ENCODE data around the gene IGF2BP1. TPM values are rescaled to one million over a fixed set of nuclear protein-coding genes. Genes with fewer than 3 reads are reported as not detected.

Gene IGF2BP1
- polyA plus RNA-seq (ENCODE audit: insufficient read depth in 1 of 5, insufficient read length in 5 of 5, low replicate concordance in 1 of 5), result 10 to 100 TPM; 21.1 to 28.9 (median 26.1) TPM
- long read RNA-seq, donor 1, full-length matches to known transcripts, result 1 of 1 reads
- long read RNA-seq, donor 1, partial matches to known transcripts, result 0 of 1 reads
- long read RNA-seq, donor 1, other reads (novel, unspliced or antisense), result 0 of 1 reads
- long read RNA-seq, donor 2, full-length matches to known transcripts, result 2 of 2 reads
- long read RNA-seq, donor 2, partial matches to known transcripts, result 0 of 2 reads
- long read RNA-seq, donor 2, other reads (novel, unspliced or antisense), result 0 of 2 reads
- long read RNA-seq, donor 3, full-length matches to known transcripts, result 3 of 3 reads
- long read RNA-seq, donor 3, partial matches to known transcripts, result 0 of 3 reads
- long read RNA-seq, donor 3, other reads (novel, unspliced or antisense), result 0 of 3 reads
- long read RNA-seq, donor 4, full-length matches to known transcripts, result 1 of 1 reads
- long read RNA-seq, donor 4, partial matches to known transcripts, result 0 of 1 reads
- long read RNA-seq, donor 4, other reads (novel, unspliced or antisense), result 0 of 1 reads
- long read RNA-seq, donor 5, full-length matches to known transcripts, result 4 of 10 reads
- long read RNA-seq, donor 5, partial matches to known transcripts, result 6 of 10 reads
- long read RNA-seq, donor 5, other reads (novel, unspliced or antisense), result 0 of 10 reads
- long read RNA-seq, donor 6, full-length matches to known transcripts, result 2 of 2 reads
- long read RNA-seq, donor 6, partial matches to known transcripts, result 0 of 2 reads
- long read RNA-seq, donor 6, other reads (novel, unspliced or antisense), result 0 of 2 reads
- long read RNA-seq, donor 7, full-length matches to known transcripts, result 2 of 2 reads
- long read RNA-seq, donor 7, partial matches to known transcripts, result 0 of 2 reads
- long read RNA-seq, donor 7, other reads (novel, unspliced or antisense), result 0 of 2 reads
- long read RNA-seq, donor 8, full-length matches to known transcripts, result 1 of 1 reads
- long read RNA-seq, donor 8, partial matches to known transcripts, result 0 of 1 reads
- long read RNA-seq, donor 8, other reads (novel, unspliced or antisense), result 0 of 1 reads

DNA sequence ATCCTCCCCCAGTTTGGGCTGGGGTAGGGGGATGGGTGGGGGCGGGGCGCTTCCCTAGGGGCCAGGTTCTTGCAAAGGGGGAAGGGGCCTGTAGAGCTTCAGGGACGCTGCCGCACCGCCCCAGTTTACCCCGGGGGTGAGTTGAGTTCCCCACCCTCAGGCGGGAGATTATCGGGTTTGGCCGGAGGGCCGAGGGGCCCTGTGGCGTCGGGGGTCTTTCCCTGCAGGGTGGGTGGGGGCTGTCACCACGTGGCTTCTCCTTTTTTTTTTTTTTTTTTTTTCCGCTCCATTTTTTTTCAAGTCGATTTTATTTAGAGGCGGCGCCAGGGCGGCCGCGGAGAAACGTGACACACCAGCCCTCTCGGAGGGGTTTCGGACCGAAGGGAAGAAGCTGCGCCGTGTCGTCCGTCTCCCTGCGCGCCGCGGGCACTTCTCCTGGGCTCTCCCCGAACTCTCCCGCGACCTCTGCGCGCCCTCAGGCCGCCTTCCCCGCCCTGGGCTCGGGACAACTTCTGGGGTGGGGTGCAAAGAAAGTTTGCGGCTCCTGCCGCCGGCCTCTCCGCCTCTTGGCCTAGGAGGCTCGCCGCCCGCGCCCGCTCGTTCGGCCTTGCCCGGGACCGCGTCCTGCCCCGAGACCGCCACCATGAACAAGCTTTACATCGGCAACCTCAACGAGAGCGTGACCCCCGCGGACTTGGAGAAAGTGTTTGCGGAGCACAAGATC, at the start of gene IGF2BP1:
Gene IGF2BP1 (plus strand): TSS at position 283 of the 724 bp plus-strand sequence. CDS start 361 bp downstream, at position 644.
- peak; percentile 76 to 79 for DNase-seq

DNA sequence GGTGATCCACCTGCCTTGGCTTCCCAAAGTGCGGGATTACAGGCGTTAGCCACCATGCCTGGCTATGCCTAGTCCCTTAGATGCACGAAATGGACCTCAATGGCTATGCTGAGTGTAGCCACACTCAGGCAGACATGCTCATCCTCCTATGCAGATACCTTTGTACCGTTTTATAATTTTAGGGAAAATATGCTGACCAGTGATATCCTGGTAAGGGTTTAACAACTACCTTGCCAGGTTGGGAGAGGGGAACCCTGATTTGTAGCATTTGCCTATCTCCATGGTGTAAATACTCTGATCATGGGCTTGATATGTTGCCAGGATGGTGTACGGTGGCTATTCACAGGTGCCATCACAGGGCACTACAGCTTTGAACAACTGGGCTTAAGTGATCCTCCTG, 45.6 kb upstream of the IGF2BP1 start:
- no peak for DNase-seq

GRCh38 chr17:48952904-48953303, 44.3 kb upstream of the IGF2BP1 start:
- no peak for DNase-seq

DNA sequence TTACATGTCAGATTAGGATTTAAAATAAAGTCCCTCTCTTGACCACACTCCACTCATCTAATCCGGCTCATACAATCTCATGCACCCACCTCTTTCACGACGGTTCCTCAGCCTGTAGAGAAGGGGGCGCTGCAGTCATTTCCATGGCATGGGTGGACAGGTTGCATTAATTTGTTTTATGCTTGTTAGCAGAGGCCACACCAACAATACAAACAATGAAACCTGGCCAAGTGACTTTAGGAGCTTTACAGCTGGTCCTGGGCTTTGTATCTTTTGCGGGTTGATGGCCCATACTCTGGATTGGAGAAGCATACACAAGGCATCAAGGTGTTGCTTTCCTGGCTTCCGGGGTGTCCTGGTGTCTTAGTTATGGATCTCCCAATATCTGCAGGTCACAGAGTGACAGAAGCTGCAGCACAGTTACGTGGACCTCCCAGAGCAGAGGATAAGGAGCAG, 42.9 kb upstream of the IGF2BP1 start:
- no peak for DNase-seq

- DNase-seq, result no peak
These were observed 36.2 kb upstream of the IGF2BP1 start for GRCh38 chr17:48960834-48961515.

- DNase-seq, result no peak
These were observed 35.5 kb upstream of the IGF2BP1 start for GRCh38 chr17:48961516-48962233.

DNA sequence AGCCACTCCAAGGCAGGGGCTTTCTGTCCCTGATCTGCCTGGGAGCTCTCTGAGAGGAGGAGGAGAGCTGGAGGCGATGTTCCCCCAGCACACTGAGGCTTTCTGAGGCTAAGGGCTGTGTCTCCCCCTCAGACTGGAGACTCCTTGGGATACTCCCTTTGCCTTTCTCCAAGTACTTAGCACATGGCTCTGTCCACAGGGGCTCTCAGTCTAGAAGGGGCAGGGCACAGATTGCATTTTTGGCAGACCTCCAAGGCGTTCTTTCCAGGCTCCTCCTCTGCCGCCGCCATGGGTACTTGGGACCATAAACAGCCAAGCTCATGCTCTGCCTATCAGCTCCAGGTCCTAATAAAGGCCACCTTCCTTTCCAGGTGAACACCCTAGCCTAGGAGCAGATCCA, 27.0 kb upstream of the IGF2BP1 start:
- peak in 1 of 2 donors; percentile 18 for DNase-seq

GRCh38 chr17:48970865-48971687, 26.1 kb upstream of the IGF2BP1 start:
- no peak for DNase-seq

GRCh38 chr17:48972749-48973097, 24.5 kb upstream of the IGF2BP1 start:
- no peak for DNase-seq

DNA sequence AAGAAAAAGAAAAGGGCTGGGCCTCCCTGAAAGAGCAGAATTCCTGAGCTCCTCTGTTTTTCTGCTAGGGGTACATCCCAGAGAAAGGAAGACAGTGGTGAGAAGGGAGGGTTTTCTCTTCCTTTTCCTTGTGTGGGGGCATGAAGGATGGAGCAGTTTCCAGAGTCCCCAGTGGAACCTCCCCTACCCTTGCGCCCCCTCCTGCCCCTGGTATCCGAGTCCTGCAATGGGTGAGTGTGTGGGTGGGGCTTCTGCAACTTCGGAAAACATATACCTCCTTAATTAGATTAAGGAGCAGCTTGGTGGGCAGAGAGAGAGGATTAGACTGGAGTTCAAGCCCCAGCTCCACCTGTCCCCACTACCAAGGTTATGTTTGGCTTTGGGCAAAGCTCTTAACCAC, 23.4 kb upstream of the IGF2BP1 start:
- no peak for DNase-seq

DNA sequence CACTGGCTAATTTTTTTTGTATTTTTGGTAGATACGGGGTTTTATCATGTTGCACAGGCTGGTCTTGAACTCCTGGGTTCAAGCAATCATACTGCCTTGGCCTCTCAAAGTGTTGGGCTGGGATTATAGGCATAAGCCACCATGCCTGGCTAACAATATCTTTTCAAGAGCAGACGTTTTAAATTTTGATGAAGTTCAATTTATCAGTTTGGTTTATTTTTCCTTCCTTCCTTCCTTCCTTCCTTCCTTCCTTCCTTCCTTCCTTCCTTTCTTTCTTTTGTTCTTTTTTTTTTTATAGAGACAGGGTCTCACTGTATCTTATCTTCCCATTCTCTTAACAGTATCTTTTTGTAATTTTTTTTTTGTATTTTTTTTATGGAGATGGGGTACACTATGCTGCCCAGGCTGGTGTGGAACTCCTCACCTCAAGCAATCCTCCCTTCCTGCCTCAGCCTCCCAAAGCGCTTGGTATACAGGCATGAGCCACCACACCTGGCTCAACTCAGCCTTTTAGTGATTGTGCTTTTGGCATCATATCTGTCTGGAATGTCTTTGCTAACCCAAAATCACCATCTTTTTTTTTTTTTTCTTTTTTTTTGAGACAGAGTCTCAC, 15.2 kb upstream of the IGF2BP1 start:
- no peak for DNase-seq

DNA sequence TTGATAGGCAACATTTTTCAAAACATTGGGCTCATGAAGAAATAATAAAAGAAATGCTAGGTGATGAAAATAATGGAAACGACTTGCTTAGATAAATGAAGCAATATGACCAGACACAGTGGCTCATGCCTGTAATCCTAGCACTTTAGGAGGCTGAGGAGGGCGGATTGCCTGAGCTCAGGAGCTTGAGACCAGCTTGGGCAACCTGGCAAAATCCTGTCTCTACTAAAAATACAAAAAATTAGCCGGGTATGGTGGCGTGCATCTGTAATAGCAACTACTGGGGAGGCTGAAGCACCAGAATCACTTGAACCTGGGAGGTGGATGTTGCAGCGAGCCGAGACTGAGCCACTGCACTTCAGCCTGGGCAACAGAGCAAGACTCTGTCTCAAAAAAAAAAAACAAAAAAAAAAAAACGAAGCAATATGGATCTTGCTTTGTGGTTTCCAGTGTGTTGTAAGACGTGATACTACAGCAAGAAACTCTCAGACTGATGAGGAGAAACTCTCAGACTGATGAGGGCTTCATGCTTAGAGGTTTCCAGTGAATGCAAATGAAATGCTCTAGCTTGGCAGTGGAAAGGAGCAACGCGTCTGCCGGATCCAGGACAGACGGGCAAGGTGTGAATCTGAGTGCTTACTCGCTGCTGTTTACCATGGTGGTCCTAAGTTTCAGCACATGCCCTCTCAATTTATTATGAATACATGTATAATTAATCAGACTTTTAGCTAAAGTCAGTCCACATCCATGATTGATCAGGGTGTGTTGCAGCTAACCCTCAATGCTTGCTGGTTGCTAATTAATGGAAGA, 11.5 kb upstream of the IGF2BP1 start:
- no peak for DNase-seq

- no peak for DNase-seq
These were observed 8.1 kb upstream of the IGF2BP1 start for GRCh38 chr17:48989100-48989499.

- DNase-seq, result no peak
These were observed 6.3 kb upstream of the IGF2BP1 start for GRCh38 chr17:48990882-48991357.

DNA sequence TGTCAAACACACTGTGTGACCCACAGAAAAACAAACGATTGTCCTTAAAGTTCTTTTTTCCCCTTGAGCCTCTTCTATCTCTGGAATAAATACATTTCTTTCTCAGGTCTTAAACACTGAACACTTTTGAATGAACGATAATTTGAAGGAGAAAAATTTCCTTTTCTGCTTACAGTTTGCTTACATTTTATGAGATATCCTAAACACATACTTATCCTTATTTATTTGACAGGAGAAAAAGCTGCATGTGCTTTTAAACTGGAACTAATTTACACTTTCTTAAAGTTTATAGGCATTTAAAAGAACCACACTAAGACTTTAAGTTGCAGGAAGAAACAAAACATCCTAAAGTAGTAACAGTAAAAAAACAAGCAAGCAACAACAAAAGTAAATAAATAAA, 4.7 kb upstream of the IGF2BP1 start:
- no peak for DNase-seq

GRCh38 chr17:48993305-48993704, 3.9 kb upstream of the IGF2BP1 start:
- no peak for DNase-seq

DNA sequence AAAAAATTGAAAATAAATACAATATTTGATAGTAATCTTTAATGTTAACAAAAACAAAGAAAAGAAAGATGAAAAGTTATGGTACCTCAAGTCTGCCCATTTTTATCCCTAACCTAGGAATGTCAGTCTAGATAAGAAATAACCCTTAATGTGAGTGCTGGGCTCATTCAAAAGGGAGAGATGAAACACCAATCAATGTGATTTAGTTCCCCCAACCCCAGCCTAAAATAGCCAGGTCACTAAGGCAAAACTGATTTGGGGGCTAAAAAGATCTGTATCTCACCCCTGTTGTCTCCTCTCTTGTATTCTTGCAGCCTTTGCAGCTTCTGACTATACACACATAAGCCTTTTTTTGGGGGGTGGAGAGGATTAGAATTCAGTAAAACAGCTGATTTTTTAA, 3.2 kb upstream of the IGF2BP1 start:
- DNase-seq, result no peak
